ENCODE results near the gene PSME3. TPM values are rescaled to one million over a fixed set of nuclear protein-coding genes. Genes with fewer than 3 reads are reported as not detected.
A peak's percentile ranks its signal among the peaks of the same experiment; 100 is the strongest.

The PSME3 gene
- total and polyA plus RNA-seq, 2 of the 13 experiments (the other 11 are each of a cell fraction or from before 2014, with no cell fraction given) = 66.3 to 135 TPM

DNA sequence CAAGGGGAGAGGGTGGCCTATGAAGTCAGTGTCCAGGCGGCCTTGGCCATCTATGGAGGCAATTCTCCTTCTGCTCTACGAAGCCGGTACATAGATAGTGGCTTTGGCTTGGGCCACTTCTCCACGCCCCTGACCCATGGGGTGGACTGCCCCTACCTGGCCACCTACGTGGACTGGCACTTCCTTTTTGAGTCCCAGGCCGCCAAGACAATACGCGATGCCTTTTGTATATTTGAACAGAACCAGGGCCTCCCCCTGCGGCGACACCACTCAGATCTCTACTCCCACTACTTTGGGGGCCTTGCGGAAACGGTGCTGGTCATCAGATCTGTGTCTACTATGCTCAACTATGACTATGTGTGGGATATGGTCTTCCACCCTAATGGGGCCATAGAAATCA, 35.1 kb downstream of the PSME3 start:
- TF ChIP-seq ZBTB38 (CRISPR knock-in tag; IDR thresholded peaks at IDR 0.05) (peak; percentile 59), BORCS8-MEF2B (CRISPR knock-in tag; IDR thresholded peaks at IDR 0.05) (0 out of 2 replicates have a peak, but pooled peaks have one; percentile 46), ZMYM2 (CRISPR knock-in tag; IDR thresholded peaks at IDR 0.05) (0 out of 2 replicates have a peak, but pooled peaks have one; percentile 44), HNRNPK (IDR thresholded peaks at IDR 0.05; ENCODE audit: low read depth, low read length, poor library complexity, severe bottlenecking) (no peak), IRX3 (CRISPR knock-in tag; IDR thresholded peaks at IDR 0.05; ENCODE audit: borderline replicate concordance, low read depth) (0 out of 2 replicates have a peak, but pooled peaks have one; percentile 41), TOE1 (CRISPR knock-in tag; IDR thresholded peaks at IDR 0.05) (no peak), REPIN1 (CRISPR knock-in tag; IDR thresholded peaks at IDR 0.05; ENCODE audit: borderline replicate concordance, low read depth) (0 out of 2 replicates have a peak, but pooled peaks have one; percentile 27)
- TF ChIP-seq, protein P1, sequence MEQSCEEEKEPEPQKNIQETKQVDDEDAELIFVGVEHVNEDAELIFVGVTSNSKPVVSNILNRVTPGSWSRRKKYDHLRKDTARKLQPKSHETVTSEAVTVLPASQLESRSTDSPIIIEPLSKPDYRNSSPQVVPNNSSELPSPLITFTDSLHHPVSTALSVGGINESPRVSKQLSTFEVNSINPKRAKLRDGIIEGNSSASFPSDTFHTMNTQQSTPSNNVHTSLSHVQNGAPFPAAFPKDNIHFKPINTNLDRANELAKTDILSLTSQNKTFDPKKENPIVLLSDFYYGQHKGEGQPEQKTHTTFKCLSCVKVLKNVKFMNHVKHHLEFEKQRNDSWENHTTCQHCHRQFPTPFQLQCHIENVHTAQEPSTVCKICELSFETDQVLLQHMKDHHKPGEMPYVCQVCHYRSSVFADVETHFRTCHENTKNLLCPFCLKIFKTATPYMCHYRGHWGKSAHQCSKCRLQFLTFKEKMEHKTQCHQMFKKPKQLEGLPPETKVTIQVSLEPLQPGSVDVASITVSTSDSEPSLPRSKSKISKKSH (CRISPR knock-in tag; IDR thresholded peaks at IDR 0.05; ENCODE audit: borderline replicate concordance) = peak; percentile 39; the same call in 1 of the 2 replicates
- TF ChIP-seq, protein P2, sequence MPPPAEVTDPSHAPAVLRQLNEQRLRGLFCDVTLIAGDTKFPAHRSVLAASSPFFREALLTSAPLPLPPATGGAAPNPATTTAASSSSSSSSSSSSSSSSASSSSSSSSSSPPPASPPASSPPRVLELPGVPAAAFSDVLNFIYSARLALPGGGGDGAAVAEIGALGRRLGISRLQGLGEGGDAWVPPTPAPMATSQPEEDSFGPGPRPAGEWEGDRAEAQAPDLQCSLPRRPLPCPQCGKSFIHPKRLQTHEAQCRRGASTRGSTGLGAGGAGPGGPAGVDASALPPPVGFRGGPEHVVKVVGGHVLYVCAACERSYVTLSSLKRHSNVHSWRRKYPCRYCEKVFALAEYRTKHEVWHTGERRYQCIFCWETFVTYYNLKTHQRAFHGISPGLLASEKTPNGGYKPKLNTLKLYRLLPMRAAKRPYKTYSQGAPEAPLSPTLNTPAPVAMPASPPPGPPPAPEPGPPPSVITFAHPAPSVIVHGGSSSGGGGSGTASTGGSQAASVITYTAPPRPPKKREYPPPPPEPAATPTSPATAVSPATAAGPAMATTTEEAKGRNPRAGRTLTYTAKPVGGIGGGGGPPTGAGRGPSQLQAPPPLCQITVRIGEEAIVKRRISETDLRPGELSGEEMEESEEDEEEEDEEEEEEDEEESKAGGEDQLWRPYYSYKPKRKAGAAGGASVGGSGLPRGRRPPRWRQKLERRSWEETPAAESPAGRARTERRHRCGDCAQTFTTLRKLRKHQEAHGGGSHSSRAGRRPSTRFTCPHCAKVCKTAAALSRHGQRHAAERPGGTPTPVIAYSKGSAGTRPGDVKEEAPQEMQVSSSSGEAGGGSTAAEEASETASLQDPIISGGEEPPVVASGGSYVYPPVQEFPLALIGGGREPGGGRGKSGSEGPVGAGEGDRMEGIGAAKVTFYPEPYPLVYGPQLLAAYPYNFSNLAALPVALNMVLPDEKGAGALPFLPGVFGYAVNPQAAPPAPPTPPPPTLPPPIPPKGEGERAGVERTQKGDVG (CRISPR knock-in tag; IDR thresholded peaks at IDR 0.05; ENCODE audit: borderline replicate concordance) = no peak
- H3K27ac ChIP-seq (ENCODE audit: extremely low read length, insufficient read depth, low read length) = no peak overlapping the region
- H3K9ac ChIP-seq (ENCODE audit: insufficient read depth, low read depth, low read length) = no peak overlapping the region
- intact Hi-C loops (cut with micrococcal nuclease; ENCODE audit: unreplicated experiment) = no loop called here
- DNase-seq (ENCODE audit: low spot score) (no peak), FAIRE-seq (no peak), ATAC-seq (no peak)
- H3K27me3 ChIP-seq (ENCODE audit: control insufficient read depth in 1 of 2, insufficient read depth in 2 of 2, low read length in 2 of 2) = no peaks in the 10 kb centered on the region
- no peaks in the 10 kb centered on the region for H3K79me2 ChIP-seq (ENCODE audit: insufficient read depth, low read length)
- H3K36me3 ChIP-seq (replicated peaks in 1 of 2; ENCODE audit: control insufficient read depth in 1 of 2, insufficient read depth in 2 of 2, low read length in 2 of 2) = no peaks in the 10 kb centered on the region
- BruUV-seq (replicated peaks) = no TSS peak
- peaks cover 88% of the 10 kb centered on the region for H3K4me1 ChIP-seq (ENCODE audit: insufficient read depth, low read length)
- no peak overlapping the region; the same call in 1 of the 2 replicates for H3K4me2 ChIP-seq (ENCODE audit: low read depth, low read length)
- WGBS (ENCODE audit: low lambda C conversion rate) = 92% methylated on average over 12 of the region's 12 CpGs
- peaks cover 9% of the 10 kb centered on the region for H3K9me3 ChIP-seq (ENCODE audit: low read length)
- H2AFZ ChIP-seq (ENCODE audit: low read length) = no peak overlapping the region
- POLR2A ChIA-PET = no interaction called here
- H4K20me1 ChIP-seq (ENCODE audit: insufficient read depth, low read length) = no peaks in the 10 kb centered on the region
- CTCF ChIA-PET (ENCODE audit: low intra/inter-chr PET ratio, low total read pairs) = no interaction called here
- in situ Hi-C loops (cut with HindIII; ENCODE audit: extremely low pct_ligation_motif_present, low pct_unique_long_range_greater_than_20kb) = no loop called here
- no peak overlapping the region; a peak in 1 of 6 replicates for H3K4me3 ChIP-seq (replicated peaks in 1 of 3; ENCODE audit: insufficient read depth in 1 of 3, low read depth in 2 of 3, low read length in 3 of 3)

Measured in HepG2 (cell line).